Neural progenitor cell (in vitro differentiated cells): Measurements from ENCODE around the gene GPR143.

Experiments used
- CTCF ChIP-seq: fragments of 200-600 bp; sonication (generic); IDR thresholded peaks from 2 replicates; pipeline ENCODE4 v1.5.1; 2017; ENCODE audit warnings: antibody characterized with exemption, mild to moderate bottlenecking
- EZH2 ChIP-seq: fragments of 200-600 bp; sonication (generic); IDR thresholded peaks from 2 replicates; pipeline ENCODE4 v1.6.1; 2017; ENCODE audit warnings: antibody characterized with exemption, mild to moderate bottlenecking, moderate library complexity

- TF ChIP-seq EZH2 = no peak
- no peak for TF ChIP-seq CTCF
Measured at GRCh38 chrX:9759337-9759736, 6.3 kb downstream of the GPR143 start.
